DMS114 treated with DMSO at 0.1 percent for 48 hours (cell line): ENCODE results near the gene CDHR5.

Experiments used
- DNase-seq: peaks from one replicate; lab custom pipeline; 2025; ENCODE audit not compliant: unreplicated experiment; lab: John Stamatoyannopoulos, UW

Gene CDHR5

DNA sequence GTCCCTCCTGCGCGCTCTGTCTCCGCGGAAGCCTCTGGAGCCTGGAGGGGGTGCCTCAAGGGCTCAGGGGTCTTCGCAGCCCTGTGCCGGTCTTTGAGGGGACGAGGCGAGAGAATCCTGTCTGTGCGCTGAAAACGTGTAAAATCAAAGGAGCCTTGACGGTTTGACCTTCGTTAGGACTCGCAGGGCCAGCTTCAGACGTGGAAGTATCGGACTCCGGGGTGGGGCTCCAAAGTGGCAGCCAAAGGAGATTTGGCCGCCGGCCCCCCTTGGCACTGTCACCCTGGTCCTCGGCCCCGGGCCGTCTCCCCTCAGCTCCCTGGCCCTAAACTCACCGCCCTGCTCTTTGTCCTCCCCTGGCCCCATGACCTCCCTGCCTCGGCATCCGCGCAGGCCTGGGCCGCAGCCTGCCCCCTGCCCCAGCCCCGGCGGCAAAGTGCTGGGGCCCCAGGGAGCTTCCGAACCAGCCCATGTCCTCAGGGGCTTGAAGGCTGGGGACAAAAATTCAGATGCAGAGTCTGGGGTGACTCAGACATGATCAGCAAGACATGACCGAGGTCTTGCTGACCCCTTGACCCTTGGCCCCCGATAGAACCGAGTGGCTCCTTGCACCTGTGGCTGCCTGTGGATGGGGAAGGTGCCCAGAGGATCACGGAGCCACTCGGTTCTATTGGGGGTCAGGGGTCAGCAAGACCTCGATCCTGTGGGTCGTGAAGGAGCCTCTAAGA lies 55.4 kb downstream of the CDHR5 start:
- no peak for DNase-seq

GRCh38 chr11:568306-569157 lies 56.2 kb downstream of the CDHR5 start:
- peak; percentile 52 for DNase-seq

DNA sequence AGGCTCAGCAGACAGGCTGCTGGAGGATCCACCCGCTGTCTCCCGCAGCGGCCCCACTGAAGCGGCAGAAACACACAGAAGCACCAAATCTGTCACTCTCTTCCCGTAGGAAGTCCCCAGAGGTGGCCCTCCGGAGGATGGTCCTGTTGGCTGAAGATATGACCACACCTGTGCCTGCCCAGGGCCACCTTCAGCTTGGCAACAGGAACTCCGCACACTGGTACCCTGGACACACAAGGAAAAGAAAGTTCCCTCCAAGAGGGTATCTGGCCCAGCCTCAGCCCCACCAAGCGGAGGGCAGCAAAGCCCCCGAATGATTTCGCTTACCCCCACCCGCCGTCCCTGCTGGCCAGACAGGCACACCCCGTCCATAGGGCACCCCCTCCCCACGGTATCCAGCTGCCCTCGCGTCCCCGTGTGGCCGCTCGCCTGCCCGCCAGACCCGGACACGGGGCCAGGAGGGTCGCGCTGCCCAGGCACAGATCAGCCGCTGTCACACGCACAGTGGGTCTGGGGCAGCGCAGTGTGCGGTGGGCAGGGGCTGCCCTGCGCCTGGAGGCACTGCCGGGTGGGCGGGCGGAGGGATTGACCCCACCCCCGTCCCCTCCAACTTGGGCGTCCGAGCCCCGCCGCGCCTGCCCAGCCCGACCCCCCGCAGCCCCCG lies 57.0 kb downstream of the CDHR5 start:
- no peak for DNase-seq

DNA sequence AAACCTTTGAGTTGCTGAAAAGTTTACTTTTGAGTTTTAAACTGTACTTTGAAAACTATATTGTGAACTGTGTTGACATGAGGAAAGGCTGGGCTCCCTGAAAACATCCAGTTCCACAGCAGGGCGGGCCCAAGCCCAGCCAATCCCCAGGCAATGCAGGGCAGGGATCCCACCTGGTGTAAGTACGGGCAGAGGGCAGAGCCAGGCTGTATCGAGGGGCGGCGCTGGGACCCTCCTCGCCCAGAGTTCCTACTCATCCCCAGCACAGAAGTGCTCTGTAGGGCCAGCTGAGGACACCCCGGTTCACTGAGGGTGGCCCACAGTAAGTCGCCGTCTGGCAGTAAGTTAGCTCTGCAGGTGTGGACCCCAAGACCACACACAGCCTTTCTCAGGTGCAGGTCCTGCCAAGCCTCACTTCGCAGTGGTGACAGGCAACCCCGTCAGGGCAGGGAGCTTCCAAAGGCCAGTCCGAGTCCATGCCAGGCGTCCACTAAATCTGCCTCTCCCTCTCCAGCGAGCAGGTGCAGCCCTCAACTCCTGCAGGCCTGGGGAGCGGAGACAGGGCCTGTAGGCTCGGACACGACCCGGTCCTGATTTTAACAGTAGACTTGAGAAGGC lies 57.6 kb downstream of the CDHR5 start:
- no peak for DNase-seq
